HUDEP-2 (cell line): ENCODE results near the gene SEMA3B.
"Not testable (repeated sequence)": the region's sequence is repeated elsewhere in the genome, so short reads cannot be mapped to it uniquely, and the experiment has no call there.

ENCODE experiments used
- DNase-seq, 76 experiments: peaks; one replicate each; lab custom pipeline; 2025; ENCODE audit not compliant: unreplicated experiment in 76 of 76; lab: John Stamatoyannopoulos, UW

SEMA3B gene

DNA sequence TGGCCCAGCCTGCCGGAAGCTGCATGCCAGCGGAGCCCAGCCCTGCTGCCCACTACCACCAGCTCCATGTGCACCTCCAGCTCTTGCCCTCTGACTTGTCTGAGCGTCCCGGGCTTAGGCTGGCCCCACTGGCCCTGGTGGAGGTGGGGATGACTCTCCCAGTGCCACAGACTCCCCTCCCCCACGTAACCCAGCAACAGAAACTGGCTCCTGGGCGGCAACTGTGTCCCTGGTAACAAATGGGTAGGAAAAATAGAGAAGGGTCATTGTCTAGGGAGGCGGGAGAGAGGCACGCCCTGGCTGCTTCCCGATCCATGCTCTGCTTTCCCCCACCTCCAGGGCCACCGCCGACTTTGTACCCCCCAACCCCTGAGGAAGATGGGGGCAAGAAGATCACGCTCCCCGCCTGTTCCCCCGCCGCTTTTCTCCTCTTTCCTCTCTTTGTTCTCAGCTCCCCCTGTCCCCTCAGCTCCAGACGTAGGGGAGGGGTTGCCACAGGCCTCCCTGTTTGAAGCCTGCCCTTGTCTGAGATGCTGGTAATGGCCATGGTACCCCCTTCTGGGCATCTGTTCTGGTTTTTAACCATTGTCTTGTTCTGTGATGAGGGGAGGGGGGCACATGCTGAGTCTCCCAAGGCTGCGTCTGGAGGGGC lies 10.8 kb upstream of the SEMA3B start:
- DNase-seq, result no peak

DNA sequence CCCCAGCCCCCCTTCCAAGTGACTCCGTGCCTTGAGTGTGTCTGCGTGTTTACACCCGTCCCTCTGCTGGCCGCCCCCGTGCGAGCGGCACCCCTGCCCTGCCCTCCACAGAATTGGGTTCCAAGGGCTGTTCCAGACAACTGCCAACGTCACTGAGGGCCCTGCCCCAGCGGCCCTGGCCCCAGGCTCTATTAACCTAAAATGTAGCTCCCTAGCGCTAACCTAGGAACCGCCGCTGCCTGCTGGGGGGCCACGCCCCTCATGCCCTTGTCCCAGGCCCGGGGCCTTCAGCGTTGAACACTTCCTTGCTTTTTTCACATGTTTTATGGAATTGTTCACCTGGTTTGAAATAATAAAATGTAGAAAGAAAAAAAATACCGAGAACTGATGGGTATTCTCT lies 10.0 kb upstream of the SEMA3B start:
- no peak for DNase-seq

DNA sequence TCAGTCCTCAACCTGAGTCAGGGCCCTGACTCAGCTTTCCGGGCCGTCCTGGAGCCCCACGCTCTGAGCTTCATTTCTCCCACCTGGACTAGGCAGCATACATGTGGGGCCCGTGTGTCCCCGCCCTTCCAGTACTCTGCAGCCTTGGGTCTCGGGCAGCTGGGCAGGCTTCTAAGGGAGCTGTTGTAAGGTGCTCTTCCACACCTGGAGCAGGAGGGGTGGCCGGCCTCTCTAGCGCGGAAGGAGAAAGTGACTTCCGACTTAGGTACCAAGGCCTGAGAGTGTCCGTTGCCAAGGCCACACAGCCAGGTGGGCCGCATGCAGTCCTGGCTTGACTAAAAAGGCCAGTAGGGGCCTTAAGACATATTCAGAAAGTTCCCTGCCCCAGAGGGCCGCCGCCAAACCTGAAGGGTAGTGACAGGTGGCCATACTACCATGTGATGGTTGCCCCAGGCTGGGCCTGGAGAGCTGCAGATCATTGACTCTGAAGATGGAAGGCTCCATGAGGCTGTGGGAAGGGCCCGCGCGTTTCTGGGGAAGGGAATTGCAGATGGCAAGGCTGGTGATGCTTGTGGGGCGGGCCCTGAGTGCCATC lies 9.4 kb upstream of the SEMA3B start:
- DNase-seq, result no peak

DNA sequence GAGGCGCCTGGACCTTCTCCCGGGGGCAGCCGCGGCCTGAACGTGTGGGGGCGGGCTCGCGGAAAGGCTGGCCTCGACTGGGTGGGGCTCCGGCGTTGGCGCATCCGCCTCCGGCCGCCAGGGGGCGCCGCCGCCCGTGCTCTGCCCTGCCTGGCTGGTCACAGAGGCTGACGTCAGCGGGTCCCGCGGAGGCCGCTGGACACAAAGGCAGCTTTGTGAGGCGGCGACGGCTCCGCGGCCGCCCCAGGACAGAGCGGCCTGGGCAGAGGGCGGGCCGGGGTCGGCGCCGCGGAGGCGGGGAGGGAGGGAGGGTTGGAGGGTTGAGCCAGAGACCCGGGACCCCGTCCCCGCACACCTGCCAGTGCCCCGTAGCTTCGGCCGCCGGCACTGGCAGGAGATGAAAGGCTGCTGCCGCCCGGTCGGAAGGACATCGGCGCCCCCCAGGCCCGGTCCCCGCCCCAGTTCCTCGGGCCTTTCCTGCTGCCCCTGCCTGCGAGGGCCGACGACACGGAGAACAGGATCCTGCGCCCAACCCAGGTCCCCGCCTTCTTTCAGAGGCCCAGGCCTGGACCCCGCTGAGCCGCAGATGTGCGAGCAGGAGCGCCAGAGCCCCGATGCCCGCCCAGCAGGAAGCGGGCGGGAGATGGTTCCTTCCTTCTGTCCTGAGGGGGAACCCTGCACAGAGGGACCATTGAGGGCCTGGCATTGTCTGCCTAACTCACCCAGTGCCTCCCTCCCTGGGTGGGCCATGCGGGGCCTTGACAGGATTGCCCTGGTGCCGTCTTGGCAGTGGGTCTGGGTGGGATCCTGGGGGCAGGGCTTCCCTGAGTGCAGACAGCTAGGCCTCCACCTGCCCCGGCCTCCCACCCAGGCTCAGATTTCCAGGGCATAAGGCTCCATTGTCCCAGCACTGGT lies 8.7 kb upstream of the SEMA3B start:
- DNase-seq, result peak in 73 of 76 experiments; percentile 14 to 89 (median 72)

DNA sequence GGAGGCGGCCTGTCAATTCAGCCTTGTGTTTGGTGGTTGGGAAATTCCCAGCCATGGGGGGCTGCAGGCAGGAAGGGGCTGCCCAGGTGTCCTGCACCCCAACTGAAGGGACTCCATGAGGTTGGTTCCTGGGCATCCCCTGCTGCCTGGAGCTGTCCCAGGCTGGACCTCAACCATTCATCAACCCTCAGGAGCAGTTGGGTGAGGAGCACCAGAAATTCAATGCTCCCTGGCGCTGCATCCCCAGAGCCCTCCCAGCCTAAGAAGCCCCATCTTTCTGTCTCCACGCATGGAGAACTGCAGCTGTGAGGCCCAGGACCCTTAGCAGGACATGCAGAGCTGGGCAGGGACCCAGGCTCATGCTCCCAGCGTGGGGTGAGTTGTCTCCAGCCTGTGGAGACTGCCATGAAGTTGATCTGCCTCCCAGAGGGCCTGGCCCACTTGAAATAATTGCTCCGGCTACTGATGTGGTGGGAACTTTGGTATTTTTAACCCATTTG lies 8.0 kb upstream of the SEMA3B start:
- DNase-seq, result no peak

DNA sequence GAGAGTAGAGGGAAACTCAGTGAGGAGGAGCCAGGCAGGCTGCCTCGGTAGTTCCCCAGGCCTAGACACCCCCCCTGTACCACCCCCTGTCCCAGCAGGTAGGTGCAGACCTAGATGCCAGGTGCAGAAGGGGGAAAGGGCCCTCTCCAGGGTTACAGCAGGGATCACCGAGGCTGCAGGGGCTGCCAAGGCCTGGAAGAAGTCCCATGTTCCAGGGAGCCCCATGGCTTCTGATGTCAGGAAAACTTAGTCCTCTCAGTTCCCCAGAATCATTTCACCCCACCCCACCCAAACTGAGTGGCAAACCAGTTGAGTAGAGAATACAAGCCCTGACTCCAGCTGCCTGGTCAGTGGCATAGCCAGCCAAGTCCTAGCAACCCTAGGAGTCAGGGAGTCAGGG lies 7.4 kb upstream of the SEMA3B start:
- DNase-seq, result no peak

DNA sequence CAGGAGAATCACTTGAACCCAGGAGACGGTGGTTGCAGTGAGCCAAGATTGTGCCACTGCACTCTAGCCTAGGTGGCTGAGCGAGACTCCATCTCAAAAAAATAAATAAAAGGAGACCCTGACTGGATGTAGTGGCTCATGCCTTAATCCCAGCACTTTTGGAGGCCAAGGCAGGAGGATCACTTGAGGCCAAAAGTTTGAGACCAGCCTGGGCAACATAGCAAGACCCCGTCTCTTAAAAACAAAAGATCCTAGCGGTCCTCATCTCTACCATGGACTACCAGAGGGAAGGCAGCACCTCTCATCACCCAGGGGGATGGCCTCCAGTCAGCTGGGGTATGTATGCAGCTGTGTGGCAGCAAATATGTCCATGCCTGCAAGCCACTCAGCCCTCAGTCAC lies 6.7 kb upstream of the SEMA3B start:
- DNase-seq, result not testable (repeated sequence)

DNA sequence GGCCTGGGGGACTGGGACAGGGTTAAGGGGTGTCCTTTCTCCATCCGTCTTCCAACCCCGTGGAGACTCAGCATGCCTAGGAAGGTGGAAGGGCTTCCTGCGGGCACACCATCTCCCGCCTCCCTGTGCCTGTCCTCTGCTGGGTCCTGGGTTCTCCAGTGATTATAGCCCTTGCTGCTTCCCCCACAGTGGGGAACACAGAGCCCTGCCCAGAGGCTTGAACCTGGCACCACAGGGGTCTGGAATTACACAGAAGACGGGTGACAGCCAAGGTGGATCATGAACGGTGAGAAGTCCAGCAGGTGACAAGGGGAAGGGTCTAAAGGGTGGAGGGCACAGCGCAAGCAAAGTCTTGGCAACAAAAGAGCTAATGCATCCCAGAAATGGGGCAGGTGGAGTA lies 6.2 kb upstream of the SEMA3B start:
- DNase-seq, result no peak

DNA sequence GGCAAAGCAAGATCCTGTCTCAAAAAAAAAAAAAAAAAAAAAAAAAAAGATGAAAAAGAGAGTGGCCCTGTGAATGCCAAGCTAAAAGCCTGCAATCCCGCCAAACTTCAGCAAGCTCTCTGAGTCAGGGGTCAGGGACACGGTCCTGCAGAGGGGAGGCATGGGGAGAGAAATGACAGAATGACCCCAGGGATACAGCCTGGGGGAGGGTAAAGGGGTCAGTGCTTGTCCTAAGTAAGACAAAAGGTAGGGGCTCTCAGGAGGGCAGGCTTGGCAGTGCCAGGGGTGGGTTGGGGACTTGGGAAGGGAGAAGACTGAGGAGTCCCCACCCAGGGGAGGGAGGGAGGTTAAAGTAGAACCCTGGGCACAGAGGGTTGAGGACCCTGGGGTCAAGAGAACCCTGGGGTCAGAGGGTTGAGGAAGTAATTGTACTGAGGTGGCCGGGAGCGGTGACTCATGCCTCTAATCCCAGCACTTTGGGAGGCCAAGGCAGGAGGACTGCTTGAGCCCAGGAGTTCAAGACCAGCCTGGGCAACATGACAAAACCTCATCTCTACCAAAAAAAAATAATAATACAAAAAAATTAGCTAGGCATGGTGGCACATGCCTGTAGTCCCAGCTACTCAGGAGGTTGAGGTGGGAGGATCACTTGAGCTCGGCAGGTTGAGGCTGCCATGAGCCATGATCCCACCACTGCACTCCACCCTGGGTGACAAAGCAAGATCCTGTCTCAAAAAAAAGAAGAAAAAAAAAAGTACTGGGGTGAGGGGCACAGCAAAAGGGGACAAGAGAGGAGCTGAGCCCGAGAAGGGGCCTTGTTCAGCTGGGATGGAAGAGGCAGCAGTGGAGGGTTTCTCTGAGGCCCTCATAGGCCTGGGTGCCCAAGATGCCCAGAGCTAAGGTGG lies 5.2 kb upstream of the SEMA3B start:
- DNase-seq, result no peak

DNA sequence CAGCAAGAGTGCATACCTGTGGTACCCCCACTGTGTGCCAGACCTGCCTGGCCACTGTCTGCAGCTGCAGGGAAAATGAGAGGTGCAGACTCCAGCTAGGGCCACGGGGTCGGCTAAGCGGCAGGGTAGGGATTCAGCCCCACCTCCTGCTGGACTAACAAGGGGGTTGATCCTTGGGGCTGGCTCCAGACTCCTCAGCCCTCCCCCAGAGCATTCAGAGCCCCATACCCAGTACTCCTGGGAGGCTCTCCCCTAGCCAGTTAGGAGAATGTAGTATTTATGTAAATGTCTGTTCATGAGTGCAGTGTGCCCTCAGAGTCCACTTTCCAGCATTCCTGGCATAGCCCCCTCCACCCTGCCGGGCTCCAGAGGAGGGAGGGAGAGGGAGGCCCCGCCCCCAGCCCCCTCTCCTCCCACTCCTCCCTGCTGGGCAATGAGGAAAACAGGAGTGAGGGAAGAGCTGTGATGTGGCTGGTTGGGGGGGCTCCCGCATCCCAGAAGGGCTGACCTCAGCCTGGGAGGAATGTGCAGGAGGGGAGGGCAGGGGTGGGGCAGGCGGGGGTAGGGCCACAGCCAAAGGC lies 4.5 kb upstream of the SEMA3B start:
- DNase-seq, result no peak

DNA sequence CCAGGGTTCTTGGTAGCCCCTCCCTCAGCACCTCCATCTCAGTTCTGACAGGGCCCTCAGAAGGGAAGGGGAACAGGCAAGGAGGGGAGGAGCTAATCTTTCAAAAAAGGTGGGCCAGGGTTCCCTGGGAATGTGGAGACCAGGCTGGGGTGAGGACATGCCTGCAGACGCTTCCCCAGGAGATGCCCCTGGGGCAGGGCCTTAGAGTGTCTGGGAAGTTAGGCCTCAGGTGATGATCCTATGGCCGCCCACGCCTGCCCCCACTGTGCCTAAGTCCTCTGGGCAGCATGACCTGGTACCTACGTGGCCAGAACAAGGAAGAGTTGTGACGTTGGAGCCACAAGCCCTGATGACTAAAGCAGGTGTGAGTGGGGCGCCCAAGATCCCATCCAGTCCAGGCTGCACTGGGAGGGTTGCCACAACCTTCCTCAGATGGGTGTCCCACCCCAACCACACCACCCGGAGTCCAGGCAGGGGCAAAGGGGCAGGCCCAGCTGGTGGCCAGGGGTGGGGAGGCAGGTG lies 3.9 kb upstream of the SEMA3B start:
- DNase-seq, result no peak

DNA sequence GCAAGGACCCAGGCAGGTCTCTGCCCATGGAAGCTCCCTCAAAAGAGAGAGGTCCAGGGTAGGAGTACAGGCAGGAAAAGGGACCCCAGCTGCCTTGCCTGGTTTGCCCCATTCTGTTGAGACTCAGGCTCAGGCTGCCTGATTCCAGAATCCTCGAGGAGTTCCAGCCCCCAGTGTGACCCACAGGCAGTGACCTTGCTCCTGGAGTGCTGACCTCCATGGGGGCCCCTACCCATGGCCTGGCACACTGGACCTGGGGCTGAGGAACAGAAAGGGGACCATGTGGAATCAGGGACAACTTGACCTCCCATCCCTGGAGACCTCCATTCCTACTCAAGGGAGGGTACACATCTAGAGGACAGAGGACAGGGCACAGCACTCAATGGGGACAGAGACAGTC lies 3.4 kb upstream of the SEMA3B start:
- DNase-seq, result no peak

DNA sequence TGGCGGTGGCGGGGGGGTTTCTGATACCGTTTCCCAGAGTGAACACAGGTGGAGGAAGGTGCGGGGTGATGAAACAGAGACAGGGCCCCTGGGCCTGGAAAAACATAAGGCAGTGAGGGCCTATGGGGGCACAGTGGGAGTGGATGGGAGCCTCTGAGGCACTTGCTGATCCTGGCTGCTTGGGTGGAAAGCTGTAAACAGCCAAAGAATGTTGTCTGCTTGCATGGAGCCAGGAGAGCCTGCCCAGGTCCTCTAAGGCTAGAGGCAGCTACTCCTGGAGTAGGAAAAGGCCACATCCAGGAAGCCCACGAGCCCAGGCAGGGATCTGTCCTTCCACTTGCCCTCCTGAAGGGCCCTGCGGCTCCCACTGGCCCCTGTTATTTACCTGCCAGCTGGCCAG lies 2.9 kb upstream of the SEMA3B start:
- DNase-seq, result no peak

DNA sequence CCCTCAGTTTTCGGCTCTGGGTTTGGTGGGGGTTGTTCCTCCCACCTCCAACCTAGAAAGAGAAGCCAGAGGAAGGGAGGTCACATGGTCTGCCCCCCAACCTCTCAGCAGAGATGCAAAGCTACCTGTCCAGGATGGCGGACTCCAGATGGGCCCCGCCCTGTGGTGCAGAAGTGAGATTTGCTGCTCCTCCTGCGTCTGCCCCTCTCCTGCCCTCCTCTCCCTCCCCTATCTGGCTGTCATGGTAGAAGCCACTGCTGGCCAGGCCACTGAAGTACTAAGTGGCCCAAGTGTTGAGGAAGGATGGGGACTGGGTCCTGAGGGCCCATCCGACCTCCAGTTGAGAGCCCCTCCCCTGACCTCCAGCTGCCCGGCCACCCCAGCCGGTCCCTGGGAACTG lies 2.1 kb upstream of the SEMA3B start:
- DNase-seq, result no peak

DNA sequence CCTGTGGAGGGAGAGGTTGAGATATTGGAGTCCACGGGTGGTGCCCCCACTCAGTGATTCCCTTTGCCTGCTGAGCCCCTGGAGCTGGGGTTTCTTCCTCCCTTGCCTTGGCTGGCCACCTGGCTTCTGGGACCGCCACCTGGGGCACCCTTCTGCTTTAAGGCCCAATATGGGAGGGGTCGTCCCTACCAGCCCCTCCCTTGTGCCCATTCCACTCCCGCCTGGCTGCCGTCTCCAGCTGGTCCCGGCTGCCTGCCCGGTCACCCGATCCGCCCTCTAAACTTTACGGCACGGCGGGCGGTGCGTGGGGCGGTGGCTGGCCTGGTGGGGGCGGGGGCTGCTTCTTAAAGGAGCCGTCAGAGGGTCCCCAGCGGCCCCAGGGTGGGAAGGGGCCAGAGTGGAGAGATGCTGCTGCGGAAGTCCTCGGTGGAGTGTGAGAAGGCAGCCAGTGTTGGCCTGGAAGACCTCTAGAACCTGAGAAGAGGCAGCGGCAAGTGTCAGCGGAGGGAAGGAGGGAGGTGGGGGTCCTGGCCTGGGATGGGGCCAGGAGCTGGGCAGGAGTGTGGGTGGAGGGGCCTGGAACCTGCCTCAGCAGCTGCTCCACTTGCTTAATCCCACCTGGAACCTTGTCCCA lies 1.6 kb upstream of the SEMA3B start:
- no peak for DNase-seq

DNA sequence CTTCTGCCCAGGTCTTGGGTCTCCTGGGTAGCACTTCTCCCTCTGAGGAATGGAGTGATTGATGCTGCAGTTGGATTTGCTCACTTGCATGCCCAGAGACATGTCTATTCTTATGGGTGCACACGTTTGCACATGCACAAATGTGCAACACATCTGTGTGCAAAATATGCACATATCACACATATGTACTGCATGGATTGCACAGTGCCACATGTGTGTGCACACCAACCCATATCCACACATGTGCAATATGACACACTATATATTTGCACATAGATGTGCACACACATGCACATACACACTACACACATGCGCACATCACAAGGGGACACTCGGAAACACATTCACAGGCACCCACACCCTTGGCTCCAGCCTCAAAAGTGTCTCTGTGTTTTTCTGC lies 671 bp upstream of the SEMA3B start:
- no peak for DNase-seq

DNA sequence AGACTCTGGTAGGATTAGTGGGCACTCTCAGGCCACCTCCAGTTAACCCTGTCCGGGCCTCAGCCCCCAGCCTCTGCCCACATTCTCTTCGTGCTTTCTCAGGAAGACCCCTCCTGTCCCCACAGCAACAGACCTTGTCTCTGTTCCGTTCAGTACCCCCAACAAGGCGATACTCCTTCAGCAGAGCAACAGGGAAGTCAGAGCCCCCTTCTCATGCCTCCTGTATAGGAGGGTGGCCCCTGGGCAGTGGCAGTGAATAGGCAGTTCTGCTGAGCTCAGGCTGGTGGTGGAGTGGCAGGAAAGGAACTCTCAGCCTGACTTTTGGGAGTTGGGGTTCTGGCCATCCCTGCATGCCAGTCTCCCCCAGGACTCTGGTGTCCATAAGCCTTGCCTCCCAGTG lies 513 bp downstream of the SEMA3B start:
- no peak for DNase-seq

DNA sequence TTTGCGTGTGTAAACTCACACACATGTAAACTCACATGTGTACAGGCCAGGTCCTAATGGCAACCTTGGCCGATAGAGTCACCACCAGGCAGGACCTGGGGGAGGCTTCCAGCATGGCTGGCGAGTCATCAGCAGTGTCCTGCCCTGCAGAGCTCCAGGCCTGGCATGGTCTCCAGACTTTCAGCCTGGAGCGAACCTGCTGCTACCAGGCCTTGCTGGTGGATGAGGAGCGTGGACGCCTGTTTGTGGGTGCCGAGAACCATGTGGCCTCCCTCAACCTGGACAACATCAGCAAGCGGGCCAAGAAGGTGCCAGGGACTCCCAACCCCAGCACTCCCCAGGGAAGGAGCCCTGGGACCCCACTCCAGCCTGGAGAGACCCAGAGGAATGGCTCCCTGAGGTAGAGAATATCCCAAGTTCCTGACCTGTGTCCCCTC lies 1.0 kb downstream of the SEMA3B start:
- DNase-seq, result peak in 2 of 76 experiments; percentile 1 to 6

DNA sequence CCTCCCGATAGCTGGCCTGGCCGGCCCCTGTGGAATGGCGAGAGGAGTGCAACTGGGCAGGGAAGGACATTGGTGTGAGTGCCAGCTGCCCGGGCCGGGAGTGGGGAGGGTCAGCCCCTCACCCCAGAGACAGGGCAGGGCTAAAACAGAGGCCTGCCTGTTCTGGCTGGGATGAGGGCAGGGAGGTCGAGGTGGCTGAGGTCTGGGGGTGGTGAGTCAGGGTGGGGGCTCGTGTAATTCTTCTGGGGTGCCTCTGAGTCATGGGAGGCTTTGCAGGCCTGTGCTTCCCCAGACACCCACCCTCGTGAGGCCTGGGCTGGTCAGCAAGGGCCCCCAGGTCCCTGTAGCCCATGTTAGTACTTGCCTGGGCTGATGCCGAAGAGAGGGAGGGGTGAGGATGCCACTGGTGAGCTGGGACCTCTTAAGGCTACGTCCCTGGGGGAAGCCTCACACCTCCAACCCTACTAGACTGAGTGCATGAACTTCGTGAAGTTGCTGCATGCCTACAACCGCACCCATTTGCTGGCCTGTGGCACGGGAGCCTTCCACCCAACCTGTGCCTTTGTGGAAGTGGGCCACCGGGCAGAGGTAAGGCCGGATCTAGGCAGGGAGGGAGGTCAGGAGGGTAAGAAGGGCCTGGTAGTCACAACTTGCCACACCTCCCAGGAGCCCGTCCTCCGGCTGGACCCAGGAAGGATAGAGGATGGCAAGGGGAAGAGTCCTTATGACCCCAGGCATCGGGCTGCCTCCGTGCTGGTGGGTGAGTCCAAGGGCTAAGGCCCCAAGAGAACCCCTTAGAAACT lies 1.7 kb downstream of the SEMA3B start:
- DNase-seq, result no peak
